ENCODE measurements around the gene ZNF263.

DNA sequence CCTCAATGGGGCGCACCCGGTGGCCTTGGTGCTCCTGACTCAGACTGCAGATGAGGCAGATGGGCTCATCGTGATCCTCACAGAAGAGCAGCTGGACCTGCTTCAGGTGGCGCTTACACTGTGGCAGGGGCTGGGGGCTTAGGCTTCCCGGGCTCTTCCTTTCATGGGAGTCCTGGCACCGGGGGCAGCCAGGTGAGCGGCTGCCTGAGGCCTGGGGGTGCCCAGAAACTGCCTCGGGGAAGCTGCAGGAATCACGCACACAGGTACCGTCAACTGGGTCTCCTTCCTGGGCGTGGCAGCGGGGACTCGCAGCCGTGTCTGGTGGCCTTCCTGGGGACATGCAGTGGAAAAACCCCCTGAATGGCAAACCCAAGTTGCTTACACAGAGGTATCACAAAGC lies 33.8 kb upstream of the ZNF263 start:
- TF ChIP-seq, protein P1, sequence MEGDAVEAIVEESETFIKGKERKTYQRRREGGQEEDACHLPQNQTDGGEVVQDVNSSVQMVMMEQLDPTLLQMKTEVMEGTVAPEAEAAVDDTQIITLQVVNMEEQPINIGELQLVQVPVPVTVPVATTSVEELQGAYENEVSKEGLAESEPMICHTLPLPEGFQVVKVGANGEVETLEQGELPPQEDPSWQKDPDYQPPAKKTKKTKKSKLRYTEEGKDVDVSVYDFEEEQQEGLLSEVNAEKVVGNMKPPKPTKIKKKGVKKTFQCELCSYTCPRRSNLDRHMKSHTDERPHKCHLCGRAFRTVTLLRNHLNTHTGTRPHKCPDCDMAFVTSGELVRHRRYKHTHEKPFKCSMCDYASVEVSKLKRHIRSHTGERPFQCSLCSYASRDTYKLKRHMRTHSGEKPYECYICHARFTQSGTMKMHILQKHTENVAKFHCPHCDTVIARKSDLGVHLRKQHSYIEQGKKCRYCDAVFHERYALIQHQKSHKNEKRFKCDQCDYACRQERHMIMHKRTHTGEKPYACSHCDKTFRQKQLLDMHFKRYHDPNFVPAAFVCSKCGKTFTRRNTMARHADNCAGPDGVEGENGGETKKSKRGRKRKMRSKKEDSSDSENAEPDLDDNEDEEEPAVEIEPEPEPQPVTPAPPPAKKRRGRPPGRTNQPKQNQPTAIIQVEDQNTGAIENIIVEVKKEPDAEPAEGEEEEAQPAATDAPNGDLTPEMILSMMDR (conservative IDR thresholded peaks at IDR 0.05) = no peak
- TF ChIP-seq ZFX (IDR thresholded peaks at IDR 0.05) = no peak

Measured in C4-2B (cell line).